ENCODE results near the gene MACO1. TPM values are rescaled to one million over a fixed set of nuclear protein-coding genes. Genes with fewer than 3 reads are reported as not detected.
"Not testable (repeated sequence)": the region's sequence is repeated elsewhere in the genome, so short reads cannot be mapped to it uniquely, and the experiment has no call there.

Gene MACO1
- total RNA-seq, 1 donor from 2014 or later = 15.8 TPM

GRCh38 chr1:25487628-25488027, 56.9 kb downstream of the MACO1 start:
- Mint-ChIP-seq H3K9me3 (no peaks in the 10 kb centered on the region), H3K27me3 (ENCODE audit: low read depth) (no peaks in the 10 kb centered on the region), H3K36me3 (ENCODE audit: low read depth) (peaks cover 56% of the 10 kb centered on the region), H3K4me3 (ENCODE audit: low read depth) (no peak overlapping the region), H3K4me1 (ENCODE audit: low read depth) (peaks cover 6% of the 10 kb centered on the region), H3K27ac (no peak overlapping the region)
- intact Hi-C loops (cut with micrococcal nuclease) = loop anchor here (5.0 kb wide), 1 partner anchor 55 kb away; the partner anchor contains the start of gene MACO1
- DNase-seq (ENCODE audit: low spot score) = no peak

- H3K27me3 Mint-ChIP-seq (ENCODE audit: low read depth) = no peaks in the 10 kb centered on the region
- peaks cover 4% of the 10 kb centered on the region for H3K4me1 Mint-ChIP-seq (ENCODE audit: low read depth)
- no peak overlapping the region for H3K4me3 Mint-ChIP-seq (ENCODE audit: low read depth)
- intact Hi-C loops (cut with micrococcal nuclease) = no loop called here
- no peaks in the 10 kb centered on the region for H3K9me3 Mint-ChIP-seq
- DNase-seq (ENCODE audit: low spot score) = no peak
- peaks cover 61% of the 10 kb centered on the region for H3K36me3 Mint-ChIP-seq (ENCODE audit: low read depth)
- no peak overlapping the region for H3K27ac Mint-ChIP-seq
Observed at GRCh38 chr1:25492323-25492722, 61.6 kb downstream of the MACO1 start.

- peaks cover 62% of the 10 kb centered on the region for H3K36me3 Mint-ChIP-seq (ENCODE audit: low read depth)
- H3K4me3 Mint-ChIP-seq (ENCODE audit: low read depth) = no peak overlapping the region
Observed at GRCh38 chr1:25494952-25495351, 64.3 kb downstream of the MACO1 start.

GRCh38 chr1:25500694-25501093, 70.0 kb downstream of the MACO1 start:
- Mint-ChIP-seq H3K36me3 (ENCODE audit: low read depth) (peaks cover 35% of the 10 kb centered on the region), H3K9me3 (no peaks in the 10 kb centered on the region), H3K27ac (no peak overlapping the region), H3K27me3 (ENCODE audit: low read depth) (no peaks in the 10 kb centered on the region), H3K4me1 (ENCODE audit: low read depth) (no peaks in the 10 kb centered on the region), H3K4me3 (ENCODE audit: low read depth) (no peak overlapping the region)
- DNase-seq (ENCODE audit: low spot score) = no peak
- intact Hi-C loops (cut with micrococcal nuclease) = no loop called here

More at GRCh38 chr1:25494952-25495351, 64.3 kb downstream of the MACO1 start:
- Mint-ChIP-seq H3K4me1 (ENCODE audit: low read depth) (peaks cover under 1% of the 10 kb centered on the region), H3K9me3 (no peaks in the 10 kb centered on the region), H3K27me3 (ENCODE audit: low read depth) (no peaks in the 10 kb centered on the region), H3K27ac (no peak overlapping the region)
- DNase-seq (ENCODE audit: low spot score) = no peak
- intact Hi-C loops (cut with micrococcal nuclease) = no loop called here

GRCh38 chr1:25501235-25502058, 70.8 kb downstream of the MACO1 start:
- intact Hi-C loops (cut with micrococcal nuclease) = no loop called here
- Mint-ChIP-seq H3K4me1 (ENCODE audit: low read depth) (no peaks in the 10 kb centered on the region), H3K27me3 (ENCODE audit: low read depth) (no peaks in the 10 kb centered on the region), H3K36me3 (ENCODE audit: low read depth) (peaks cover 33% of the 10 kb centered on the region), H3K27ac (no peak overlapping the region), H3K4me3 (ENCODE audit: low read depth) (no peak overlapping the region), H3K9me3 (no peaks in the 10 kb centered on the region)
- DNase-seq (ENCODE audit: low spot score) = no peak

- Mint-ChIP-seq H3K27me3 (ENCODE audit: low read depth) (peaks cover 4% of the 10 kb centered on the region), H3K4me3 (ENCODE audit: low read depth) (no peak overlapping the region), H3K4me1 (ENCODE audit: low read depth) (no peaks in the 10 kb centered on the region), H3K9me3 (no peaks in the 10 kb centered on the region), H3K36me3 (ENCODE audit: low read depth) (peaks cover 26% of the 10 kb centered on the region), H3K27ac (no peak overlapping the region)
- intact Hi-C loops (cut with micrococcal nuclease) = no loop called here
- DNase-seq (ENCODE audit: low spot score) = no peak
Observed at GRCh38 chr1:25502957-25503356, 72.3 kb downstream of the MACO1 start.

- Mint-ChIP-seq H3K4me3 (ENCODE audit: low read depth) (no peak overlapping the region), H3K27me3 (ENCODE audit: low read depth) (peaks cover 6% of the 10 kb centered on the region), H3K27ac (no peak overlapping the region), H3K4me1 (ENCODE audit: low read depth) (no peaks in the 10 kb centered on the region), H3K36me3 (ENCODE audit: low read depth) (peaks cover 18% of the 10 kb centered on the region), H3K9me3 (no peaks in the 10 kb centered on the region)
- intact Hi-C loops (cut with micrococcal nuclease) = no loop called here
- DNase-seq (ENCODE audit: low spot score) = peak; percentile 42
Observed at GRCh38 chr1:25503551-25504426, 73.1 kb downstream of the MACO1 start.

- no peaks in the 10 kb centered on the region for H3K4me1 Mint-ChIP-seq (ENCODE audit: low read depth)
- H3K36me3 Mint-ChIP-seq (ENCODE audit: low read depth) = peaks cover 12% of the 10 kb centered on the region
- DNase-seq (ENCODE audit: low spot score) = no peak
- H3K27ac Mint-ChIP-seq = no peak overlapping the region
- intact Hi-C loops (cut with micrococcal nuclease) = no loop called here
- peaks cover 6% of the 10 kb centered on the region for H3K27me3 Mint-ChIP-seq (ENCODE audit: low read depth)
- no peaks in the 10 kb centered on the region for H3K9me3 Mint-ChIP-seq
- no peak overlapping the region for H3K4me3 Mint-ChIP-seq (ENCODE audit: low read depth)
Observed at GRCh38 chr1:25504706-25505595, 74.3 kb downstream of the MACO1 start.

- Mint-ChIP-seq H3K4me1 (ENCODE audit: low read depth) (no peaks in the 10 kb centered on the region), H3K27ac (no peak overlapping the region), H3K27me3 (ENCODE audit: low read depth) (peaks cover 6% of the 10 kb centered on the region), H3K4me3 (ENCODE audit: low read depth) (no peak overlapping the region), H3K9me3 (no peaks in the 10 kb centered on the region), H3K36me3 (ENCODE audit: low read depth) (peaks cover 3% of the 10 kb centered on the region)
- intact Hi-C loops (cut with micrococcal nuclease) = no loop called here
- DNase-seq (ENCODE audit: low spot score) = no peak
Observed at GRCh38 chr1:25505656-25506385, 75.1 kb downstream of the MACO1 start.

- intact Hi-C loops (cut with micrococcal nuclease); H3K9me3 Mint-ChIP-seq; H3K27ac Mint-ChIP-seq; DNase-seq (ENCODE audit: low spot score); H3K36me3 Mint-ChIP-seq (ENCODE audit: low read depth); H3K4me3 Mint-ChIP-seq (ENCODE audit: low read depth); H3K4me1 Mint-ChIP-seq (ENCODE audit: low read depth); H3K27me3 Mint-ChIP-seq (ENCODE audit: low read depth): not testable (repeated sequence)
Observed at GRCh38 chr1:25506566-25507463, 76.1 kb downstream of the MACO1 start.

GRCh38 chr1:25513666-25514065, 83.0 kb downstream of the MACO1 start:
- H3K27ac Mint-ChIP-seq = no peak overlapping the region
- H3K36me3 Mint-ChIP-seq (ENCODE audit: low read depth) = no peaks in the 10 kb centered on the region
- intact Hi-C loops (cut with micrococcal nuclease) = no loop called here
- no peak overlapping the region for H3K4me3 Mint-ChIP-seq (ENCODE audit: low read depth)
- peaks cover 4% of the 10 kb centered on the region for H3K27me3 Mint-ChIP-seq (ENCODE audit: low read depth)
- H3K9me3 Mint-ChIP-seq = no peaks in the 10 kb centered on the region
- H3K4me1 Mint-ChIP-seq (ENCODE audit: low read depth) = no peaks in the 10 kb centered on the region
- DNase-seq (ENCODE audit: low spot score) = no peak

Data from activated T-helper 2 cell treated with anti-CD3 and anti-CD28 coated beads, Interferon-gamma antibody, Interleukin-2, Interleukin-4, amounts not matched to agents 10 μg/mL and 5 μg/mL and 100 μg/mL, durations not matched to agents 14 hours and 24 hours and 36 hours (primary cell).